Gastrocnemius medialis (tissue), 4 donors: Measurements from ENCODE around the gene B4GALT1. TPM values are rescaled to one million over a fixed set of nuclear protein-coding genes. Genes with fewer than 3 reads are reported as not detected.
A peak's percentile ranks its signal among the peaks of the same experiment; 100 is the strongest.

Source experiments
- ATAC-seq, 2 donors: fragments of 150-250 bp; one replicate each; pipeline ENCODE4 v1.9.1; 2016
- DNase-seq, 2 donors: peaks; one replicate each; pipeline ENCODE4 v3.0.0-alpha.2; 2019
- H3K27ac ChIP-seq, 4 donors: fragments of 200-600 bp; sonication (generic); 1 replicate in 1 of 4; 2 replicates in 3 of 4; pipeline ENCODE4 v1.5.1; 2016 to 2018; ENCODE audit warnings: mild to moderate bottlenecking in 2 of 4, moderate library complexity in 1 of 4
- H3K27me3 ChIP-seq, 3 donors: fragments of 200-600 bp; sonication (generic) in 2 of 3; 1 replicate in 1 of 3; 2 replicates in 2 of 3; pipeline versions ENCODE4 v1.5.1 to v1.6.0; 2016 to 2019; ENCODE audit warnings: mild to moderate bottlenecking in 1 of 3, moderate library complexity in 1 of 3
- H3K36me3 ChIP-seq, 2 donors: fragments of 200-600 bp; sonication (generic) in 1 of 2; one replicate each; pipeline ENCODE4 v1.5.1; 2017 to 2018
- H3K4me1 ChIP-seq, 2 donors: fragments of 200-600 bp; sonication (generic) in 1 of 2; one replicate each; pipeline ENCODE4 v1.5.1; 2016 to 2017; ENCODE audit warnings: mild to moderate bottlenecking in 2 of 2
- H3K4me3 ChIP-seq, 4 donors: fragments of 200-600 bp; sonication (generic) in 3 of 4; 1 replicate in 1 of 4; 2 replicates in 3 of 4; pipeline ENCODE4 v1.5.1; 2016 to 2019; ENCODE audit warnings: mild to moderate bottlenecking in 2 of 4
- H3K9me3 ChIP-seq, 3 donors: fragments of 200-600 bp; sonication (generic) in 2 of 3; 1 replicate in 1 of 3; 2 replicates in 2 of 3; pipeline ENCODE4 v1.5.1; 2016 to 2019
- CTCF ChIP-seq, 5 experiments: fragments of 450-650 bp in 3 of 5; fragments of 200-600 bp in 2 of 5; sonication (generic) in 2 of 5; IDR thresholded peaks in 4 of 5; conservative IDR thresholded peaks in 1 of 5; 1 replicate in 4 of 5; 2 replicates in 1 of 5; pipeline ENCODE4 v1.5.1; 2016 to 2019; ENCODE audit warnings: antibody characterized with exemption in 5 of 5, mild to moderate bottlenecking in 3 of 5, moderate library complexity in 3 of 5
- POLR2A ChIP-seq, 2 donors: fragments of 450-650 bp; IDR thresholded peaks; one replicate each; pipeline ENCODE4 v1.6.1; 2017; ENCODE audit warnings: antibody characterized with exemption in 2 of 2, mild to moderate bottlenecking in 2 of 2, moderate library complexity in 2 of 2
- in situ Hi-C, 4 donors: fragments of 200-750 bp; cut with MboI; loops; one replicate each; pipeline versions ENCODE4 v1.15.0 to v1.8.0; 2017; ENCODE audit warnings: low sequenced_read_pairs in 4 of 4
- intact Hi-C: fragments of 100-400 bp; cut with DNase I; formaldehyde crosslinking; loops from one replicate; pipeline ENCODE4 v1.15.1; 2023; ENCODE audit warnings: low total_unique reads
- total RNA-seq, 4 donors: library from RNA; depleted of rRNA; stranded (reverse); fragments of >200 nt; gene quantifications; one replicate each; pipeline versions ENCODE4 v1.1.0 to v1.2.3, GENCODE V29; 2016

The B4GALT1 gene
- total RNA-seq, 4 donors from 2014 or later, result 24.2 to 56.2 (median 42.7) TPM

GRCh38 chr9:33068991-33069390 lies 98.1 kb downstream of the B4GALT1 start:
- Histone ChIP-seq H3K27ac (peak overlapping the region in 1 of 4 donors; percentile 25), H3K4me3 (no peak overlapping the region), H3K27me3 (no peaks in the 10 kb centered on the region), H3K9me3 (no peaks in the 10 kb centered on the region), H3K4me1 (peaks cover 0 to 4% of the 10 kb centered on the region in 2 donors), H3K36me3 (peaks cover 0 to 75% of the 10 kb centered on the region in 2 donors)
- TF ChIP-seq CTCF (IDR thresholded peaks at IDR 0.05 in 4 of 5, conservative IDR thresholded peaks at IDR 0.05 in 1 of 5) (no peak), POLR2A (IDR thresholded peaks at IDR 0.05) (no peak)
- no peak for ATAC-seq
- no peak for DNase-seq
- in situ Hi-C loops (no loop called here), intact Hi-C loops (no loop called here)

- in situ Hi-C loops, result no loop called here
- TF ChIP-seq POLR2A (IDR thresholded peaks at IDR 0.05) (no peak), CTCF (IDR thresholded peaks at IDR 0.05 in 4 of 5, conservative IDR thresholded peaks at IDR 0.05 in 1 of 5) (no peak)
- intact Hi-C loops, result no loop called here
- ATAC-seq, result no peak
- Histone ChIP-seq H3K4me3 (no peak overlapping the region), H3K4me1 (peaks cover 0 to 4% of the 10 kb centered on the region in 2 donors), H3K27me3 (no peaks in the 10 kb centered on the region), H3K36me3 (peaks cover 0 to 74% of the 10 kb centered on the region in 2 donors), H3K9me3 (no peaks in the 10 kb centered on the region), H3K27ac (no peak overlapping the region)
- DNase-seq, result no peak
These were observed 101.7 kb downstream of the B4GALT1 start for GRCh38 chr9:33065157-33066076.

Other genes with a start within 250 kb of the B4GALT1 start
- gene APTX, start 165.7 kb downstream of the B4GALT1 start, total RNA-seq, result 10 to 100 TPM; 14.7 to 30.3 (median 17.9) TPM
- gene DNAJA1, start 142.1 kb downstream of the B4GALT1 start, total RNA-seq, result 10 to 100 TPM; 40.8 to 48.7 (median 43.3) TPM
- 10 to 100 TPM; 12.5 to 15.3 (median 13.6) TPM for gene SMU1, start 90.7 kb downstream of the B4GALT1 start, total RNA-seq
- not detected for gene SPINK4, start 72.8 kb upstream of the B4GALT1 start, total RNA-seq
- 100 to 1,000 TPM in 3 of 4 donors, 10 to 100 TPM in 1; 81.5 to 244 (median 158) TPM for gene BAG1, start 97.4 kb upstream of the B4GALT1 start, total RNA-seq
- 10 to 100 TPM; 42.8 to 50.7 (median 47.8) TPM for gene CHMP5, start 97.7 kb upstream of the B4GALT1 start, total RNA-seq
- gene NFX1, start 123.2 kb upstream of the B4GALT1 start, total RNA-seq, result 10 to 100 TPM; 29.8 to 52.0 (median 40.6) TPM
- gene AQP7, start 235.2 kb upstream of the B4GALT1 start, total RNA-seq, result 10 to 100 TPM in 1 of 4 donors, 1 to 10 TPM in 3; 2.1 to 10.7 (median 4.1) TPM